ENCODE measurements around the gene SDK1.

- TF ChIP-seq CTCF (IDR thresholded peaks at IDR 0.05; ENCODE audit: low read depth, low read length, poor library complexity, severe bottlenecking) (no peak), EZH2phosphoT487 (IDR thresholded peaks at IDR 0.05; ENCODE audit: borderline replicate concordance, low read length) (no peak)
Measured at GRCh38 chr7:4271716-4272015, 970.6 kb downstream of the SDK1 start.

All from DOHH2 (cell line).